Testis (tissue), 2 donors: ENCODE data around the gene GDPD1.
"Not testable (repeated sequence)": the region's sequence is repeated elsewhere in the genome, so short reads cannot be mapped to it uniquely, and the experiment has no call there.

Experiments used
- POLR2A ChIP-seq: fragments of 450-650 bp; IDR thresholded peaks from one replicate; pipeline ENCODE4 v1.6.1; 2017; ENCODE audit warnings: antibody characterized with exemption, mild to moderate bottlenecking, moderate library complexity
- TF ChIP-seq, protein P1 (sequence below), 3 experiments: fragments of 450-650 bp in 2 of 3; fragments of 200-600 bp in 1 of 3; sonication (generic) in 1 of 3; IDR thresholded peaks; one replicate each; pipeline ENCODE4 v1.5.1; 2016 to 2019; ENCODE audit warnings: antibody characterized with exemption in 3 of 3, mild to moderate bottlenecking in 2 of 3, moderate library complexity in 1 of 3

DNA sequence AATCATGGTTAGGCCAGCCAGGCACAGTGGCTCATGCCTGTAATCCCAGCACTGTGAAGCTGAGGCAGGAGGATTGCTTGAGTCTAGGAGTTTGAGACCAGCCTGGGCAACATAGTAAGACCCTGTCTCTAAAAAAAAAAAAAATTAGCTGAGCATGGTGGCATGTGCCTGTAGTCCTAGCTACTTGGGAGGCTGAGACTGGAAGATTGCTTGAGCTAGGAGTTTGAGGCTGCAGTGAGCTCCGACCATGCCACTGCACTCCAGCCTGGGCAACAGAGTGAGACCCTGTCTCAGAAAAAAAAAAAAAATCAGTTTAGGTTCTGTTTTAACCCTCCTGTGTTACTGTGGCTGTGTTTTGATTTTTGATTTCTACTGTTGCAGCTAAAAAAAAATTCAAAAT is 8.3 kb downstream of the GDPD1 start:
- not testable (repeated sequence) for TF ChIP-seq POLR2A
- TF ChIP-seq, protein P1, sequence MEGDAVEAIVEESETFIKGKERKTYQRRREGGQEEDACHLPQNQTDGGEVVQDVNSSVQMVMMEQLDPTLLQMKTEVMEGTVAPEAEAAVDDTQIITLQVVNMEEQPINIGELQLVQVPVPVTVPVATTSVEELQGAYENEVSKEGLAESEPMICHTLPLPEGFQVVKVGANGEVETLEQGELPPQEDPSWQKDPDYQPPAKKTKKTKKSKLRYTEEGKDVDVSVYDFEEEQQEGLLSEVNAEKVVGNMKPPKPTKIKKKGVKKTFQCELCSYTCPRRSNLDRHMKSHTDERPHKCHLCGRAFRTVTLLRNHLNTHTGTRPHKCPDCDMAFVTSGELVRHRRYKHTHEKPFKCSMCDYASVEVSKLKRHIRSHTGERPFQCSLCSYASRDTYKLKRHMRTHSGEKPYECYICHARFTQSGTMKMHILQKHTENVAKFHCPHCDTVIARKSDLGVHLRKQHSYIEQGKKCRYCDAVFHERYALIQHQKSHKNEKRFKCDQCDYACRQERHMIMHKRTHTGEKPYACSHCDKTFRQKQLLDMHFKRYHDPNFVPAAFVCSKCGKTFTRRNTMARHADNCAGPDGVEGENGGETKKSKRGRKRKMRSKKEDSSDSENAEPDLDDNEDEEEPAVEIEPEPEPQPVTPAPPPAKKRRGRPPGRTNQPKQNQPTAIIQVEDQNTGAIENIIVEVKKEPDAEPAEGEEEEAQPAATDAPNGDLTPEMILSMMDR (IDR thresholded peaks at IDR 0.05), result not testable (repeated sequence)
